ENCODE data around the gene UPK3A. TPM values are rescaled to one million over a fixed set of nuclear protein-coding genes. Genes with fewer than 3 reads are reported as not detected.
"Not testable (repeated sequence)": the region's sequence is repeated elsewhere in the genome, so short reads cannot be mapped to it uniquely, and the experiment has no call there.

Gene UPK3A
- total RNA-seq, 1 donor = not detected

- TF ChIP-seq, protein P1, sequence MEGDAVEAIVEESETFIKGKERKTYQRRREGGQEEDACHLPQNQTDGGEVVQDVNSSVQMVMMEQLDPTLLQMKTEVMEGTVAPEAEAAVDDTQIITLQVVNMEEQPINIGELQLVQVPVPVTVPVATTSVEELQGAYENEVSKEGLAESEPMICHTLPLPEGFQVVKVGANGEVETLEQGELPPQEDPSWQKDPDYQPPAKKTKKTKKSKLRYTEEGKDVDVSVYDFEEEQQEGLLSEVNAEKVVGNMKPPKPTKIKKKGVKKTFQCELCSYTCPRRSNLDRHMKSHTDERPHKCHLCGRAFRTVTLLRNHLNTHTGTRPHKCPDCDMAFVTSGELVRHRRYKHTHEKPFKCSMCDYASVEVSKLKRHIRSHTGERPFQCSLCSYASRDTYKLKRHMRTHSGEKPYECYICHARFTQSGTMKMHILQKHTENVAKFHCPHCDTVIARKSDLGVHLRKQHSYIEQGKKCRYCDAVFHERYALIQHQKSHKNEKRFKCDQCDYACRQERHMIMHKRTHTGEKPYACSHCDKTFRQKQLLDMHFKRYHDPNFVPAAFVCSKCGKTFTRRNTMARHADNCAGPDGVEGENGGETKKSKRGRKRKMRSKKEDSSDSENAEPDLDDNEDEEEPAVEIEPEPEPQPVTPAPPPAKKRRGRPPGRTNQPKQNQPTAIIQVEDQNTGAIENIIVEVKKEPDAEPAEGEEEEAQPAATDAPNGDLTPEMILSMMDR (IDR thresholded peaks at IDR 0.05; ENCODE audit: insufficient read depth, low read depth, low read length) = no peak
- no peak for DNase-seq (ENCODE audit: low read depth)
- H3K4me3 ChIP-seq (ENCODE audit: low read depth, low read length) = no peak overlapping the region
These were observed 2.3 kb downstream of the UPK3A start for GRCh38 chr22:45286854-45287551.

GRCh38 chr22:45290410-45290936 lies 5.7 kb downstream of the UPK3A start:
- DNase-seq (ENCODE audit: low read depth) = peak; percentile 78
- TF ChIP-seq, protein P1 (IDR thresholded peaks at IDR 0.05; ENCODE audit: insufficient read depth, low read depth, low read length) = no peak
- no peak overlapping the region for H3K4me3 ChIP-seq (ENCODE audit: low read depth, low read length)

DNA sequence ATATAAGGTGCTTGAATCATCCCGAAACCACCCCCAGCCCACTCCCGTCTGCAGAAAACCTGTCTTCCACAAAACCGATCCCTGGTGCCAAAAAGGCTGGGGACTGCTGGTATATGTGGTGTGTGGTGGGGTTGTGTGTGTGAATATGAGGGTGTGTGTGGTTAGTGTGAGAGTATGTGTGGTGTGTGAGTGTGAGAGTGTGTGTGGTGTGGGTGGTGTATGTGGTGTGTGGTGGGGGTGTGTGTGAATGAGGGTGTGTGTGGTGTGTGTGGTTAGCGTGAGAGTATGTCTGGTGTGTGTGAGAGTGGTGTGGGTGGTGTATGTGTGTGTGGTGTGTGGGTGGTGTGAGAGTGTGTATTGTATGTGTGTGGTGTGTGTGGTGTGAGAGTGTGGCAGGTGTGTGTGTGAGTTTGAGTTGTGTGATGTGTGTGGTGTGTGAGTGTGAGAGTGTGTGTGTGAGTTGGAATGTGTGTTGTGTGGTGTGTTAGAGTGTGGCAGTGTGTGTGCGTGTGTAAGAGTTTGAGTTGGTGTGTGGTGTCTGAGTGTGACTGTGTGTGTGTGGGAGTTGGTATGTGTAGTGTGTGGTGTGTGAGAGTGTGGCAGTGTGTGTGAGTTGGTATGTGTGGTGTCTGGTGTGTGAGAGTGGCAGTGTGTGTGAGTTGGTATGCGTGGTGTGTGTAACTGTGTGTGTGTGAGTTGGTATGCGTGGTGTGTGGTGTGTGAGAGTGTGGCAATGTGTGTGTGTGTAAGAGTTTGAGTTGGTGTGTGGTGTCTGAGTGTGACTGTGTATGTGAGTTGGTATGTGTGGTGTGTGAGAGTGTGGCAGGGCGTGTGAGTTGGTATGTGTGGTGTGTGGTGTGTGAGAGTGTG lies 6.5 kb downstream of the UPK3A start:
- DNase-seq (ENCODE audit: low read depth) = no peak
- H3K4me3 ChIP-seq (ENCODE audit: low read depth, low read length) = no peak overlapping the region
- TF ChIP-seq, protein P1 (IDR thresholded peaks at IDR 0.05; ENCODE audit: insufficient read depth, low read depth, low read length) = no peak

DNA sequence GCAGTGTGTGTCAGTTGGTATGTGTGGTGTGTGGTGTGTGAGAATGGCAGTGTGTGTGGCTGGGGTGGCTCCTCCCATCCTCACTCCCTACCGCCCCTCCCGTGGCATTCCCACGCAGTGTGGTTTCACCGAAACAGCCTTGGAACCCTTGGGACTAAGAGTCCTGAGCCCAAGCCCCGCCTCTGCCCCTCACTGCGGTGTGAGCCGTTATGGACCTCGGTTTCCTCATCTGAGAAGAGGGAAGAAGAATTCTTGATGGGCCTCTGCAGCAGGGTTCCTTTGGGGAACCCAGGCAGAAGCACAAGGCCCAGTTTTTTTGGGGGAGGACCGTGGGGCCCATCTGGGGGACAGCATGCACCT lies 7.2 kb downstream of the UPK3A start:
- no peak for DNase-seq (ENCODE audit: low read depth)
- TF ChIP-seq, protein P1 (IDR thresholded peaks at IDR 0.05; ENCODE audit: insufficient read depth, low read depth, low read length) = no peak

GRCh38 chr22:45292731-45293442 lies 8.1 kb downstream of the UPK3A start:
- DNase-seq (ENCODE audit: low read depth) = no peak
- no peak overlapping the region for H3K4me3 ChIP-seq (ENCODE audit: low read depth, low read length)
- TF ChIP-seq, protein P1 (IDR thresholded peaks at IDR 0.05; ENCODE audit: insufficient read depth, low read depth, low read length) = no peak

More for the DNA sequence above, 7.2 kb downstream of the UPK3A start:
- no peak overlapping the region for H3K4me3 ChIP-seq (ENCODE audit: low read depth, low read length)

DNA sequence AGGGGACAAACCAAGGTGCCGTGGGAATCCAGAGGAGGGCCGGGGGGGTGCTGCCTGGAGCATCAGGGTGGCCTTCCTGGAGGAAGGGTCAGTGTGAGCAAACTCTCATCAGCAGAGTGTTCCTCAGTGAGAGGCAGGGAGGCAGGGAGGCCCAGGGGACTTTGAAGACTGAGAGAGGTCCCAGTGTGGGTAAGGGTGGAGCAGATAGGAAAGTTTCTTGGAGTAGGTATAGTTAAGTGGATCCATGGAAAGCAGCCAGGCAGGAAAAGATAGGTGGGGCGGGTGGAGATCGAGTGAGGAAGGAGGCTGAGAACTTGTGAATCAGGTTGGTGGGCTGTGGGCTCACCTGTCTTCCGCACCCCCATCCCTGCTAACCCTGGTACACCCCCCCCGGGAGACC lies 9.3 kb downstream of the UPK3A start:
- no peak overlapping the region for H3K4me3 ChIP-seq (ENCODE audit: low read depth, low read length)
- TF ChIP-seq, protein P1 (IDR thresholded peaks at IDR 0.05; ENCODE audit: insufficient read depth, low read depth, low read length) = no peak
- no peak for DNase-seq (ENCODE audit: low read depth)

DNA sequence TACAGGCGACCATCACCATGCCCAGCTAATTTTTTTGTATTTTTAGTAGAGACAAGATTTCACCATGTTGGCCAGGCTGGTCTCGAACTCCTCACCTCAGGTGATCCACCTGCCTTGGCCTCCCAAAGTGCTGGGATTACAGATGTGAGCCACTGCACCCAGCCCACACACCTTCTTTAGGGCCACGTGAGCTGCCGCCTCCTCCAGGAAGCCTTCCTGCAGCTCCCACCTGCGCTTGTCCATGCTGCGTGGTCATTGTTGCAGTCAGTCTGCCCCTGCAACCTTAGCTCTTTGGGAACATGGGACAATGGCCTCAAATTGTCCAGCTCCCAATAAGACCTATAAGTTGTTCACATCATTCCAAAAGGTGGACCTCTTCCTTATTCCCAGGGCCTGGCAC lies 10.3 kb downstream of the UPK3A start:
- not testable (repeated sequence) for DNase-seq (ENCODE audit: low read depth)

More for the DNA sequence above, 10.3 kb downstream of the UPK3A start:
- not testable (repeated sequence) for H3K4me3 ChIP-seq (ENCODE audit: low read depth, low read length)

All from fibroblast of villous mesenchyme (primary cell).